ENCODE data around the gene BCKDHA. TPM values are rescaled to one million over a fixed set of nuclear protein-coding genes. Genes with fewer than 3 reads are reported as not detected.

BCKDHA gene
- total RNA-seq, 4 donors from 2014 or later: 80.8 to 115 (median 84.1) TPM

- DNase-seq (no peak), ATAC-seq (no peak)
- no peak overlapping the region for H3K4me3 ChIP-seq
- intact Hi-C loops (cut with DNase I; ENCODE audit: low total_unique reads) (loop anchor here (10.0 kb wide), 1 partner anchor 93 kb away; no protein-coding TSS in a partner anchor), in situ Hi-C loops (cut with MboI; ENCODE audit: low sequenced_read_pairs in 4 of 4) (loop anchor here in 1 of 4 donors (10.0 kb wide), 1 partner anchor 123 kb away; no protein-coding TSS in a partner anchor)
- TF ChIP-seq POLR2A (IDR thresholded peaks at IDR 0.05) (no peak), CTCF (IDR thresholded peaks at IDR 0.05 in 4 of 5, conservative IDR thresholded peaks at IDR 0.05 in 1 of 5) (no peak)
- H3K27me3 ChIP-seq: no peaks in the 10 kb centered on the region
- H3K36me3 ChIP-seq: peaks cover 0 to 18% of the 10 kb centered on the region in 2 donors
- no peak overlapping the region for H3K27ac ChIP-seq
- no peaks in the 10 kb centered on the region for H3K9me3 ChIP-seq
- H3K4me1 ChIP-seq: peaks cover 9 to 13% of the 10 kb centered on the region in 2 donors
These were observed 43.8 kb downstream of the BCKDHA start for GRCh38 chr19:41441321-41441945.

GRCh38 chr19:41442473-41443355, 45.1 kb downstream of the BCKDHA start, which contains the start of gene ERICH4:
TSS of gene ERICH4 (plus strand) at chr19:41443156. CDS start at chr19:41443170, 14 bp downstream.
- Histone ChIP-seq H3K4me3 (no peak within 1 kb of the TSS), H3K27ac (no peak within 1 kb of the TSS), H3K4me1 (peaks cover 9 to 13% of the 10 kb centered on the region in 2 donors), H3K36me3 (peaks cover 0 to 5% of the 10 kb centered on the region in 2 donors), H3K9me3 (no peaks in the 10 kb centered on the region), H3K27me3 (no peaks in the 10 kb centered on the region)
- in situ Hi-C loops (cut with MboI; ENCODE audit: low sequenced_read_pairs in 4 of 4) (loop anchor here in 1 of 4 donors (10.0 kb wide), 1 partner anchor 122 kb away; no protein-coding TSS in a partner anchor), intact Hi-C loops (cut with DNase I; ENCODE audit: low total_unique reads) (loop anchor here (10.0 kb wide), 1 partner anchor 92 kb away; no protein-coding TSS in a partner anchor)
- DNase-seq: no peak
- no peak for ATAC-seq
- no peak for TF ChIP-seq POLR2A (IDR thresholded peaks at IDR 0.05)
- no peak for TF ChIP-seq CTCF (IDR thresholded peaks at IDR 0.05 in 4 of 5, conservative IDR thresholded peaks at IDR 0.05 in 1 of 5)

GRCh38 chr19:41443813-41444455, 46.3 kb downstream of the BCKDHA start:
- Histone ChIP-seq H3K4me1 (peaks cover 4 to 8% of the 10 kb centered on the region in 2 donors), H3K27ac (no peak overlapping the region), H3K27me3 (no peaks in the 10 kb centered on the region), H3K4me3 (no peak overlapping the region), H3K36me3 (no peaks in the 10 kb centered on the region), H3K9me3 (no peaks in the 10 kb centered on the region)
- ATAC-seq (no peak), DNase-seq (no peak)
- intact Hi-C loops (cut with DNase I; ENCODE audit: low total_unique reads): loop anchor here (10.0 kb wide), 1 partner anchor 91 kb away; no protein-coding TSS in a partner anchor
- TF ChIP-seq CTCF (IDR thresholded peaks at IDR 0.05 in 4 of 5, conservative IDR thresholded peaks at IDR 0.05 in 1 of 5) (no peak), POLR2A (IDR thresholded peaks at IDR 0.05) (no peak)
- in situ Hi-C loops (cut with MboI; ENCODE audit: low sequenced_read_pairs in 4 of 4): loop anchor here in 1 of 4 donors (10.0 kb wide), 1 partner anchor 121 kb away; no protein-coding TSS in a partner anchor

GRCh38 chr19:41445575-41445974, 48.0 kb downstream of the BCKDHA start:
- no peaks in the 10 kb centered on the region for H3K27me3 ChIP-seq
- no peak overlapping the region for H3K27ac ChIP-seq
- intact Hi-C loops (cut with DNase I; ENCODE audit: low total_unique reads) (loop anchor here (10.0 kb wide), 1 partner anchor 89 kb away; no protein-coding TSS in a partner anchor), in situ Hi-C loops (cut with MboI; ENCODE audit: low sequenced_read_pairs in 4 of 4) (loop anchor here in 1 of 4 donors (10.0 kb wide), 1 partner anchor 119 kb away; no protein-coding TSS in a partner anchor)
- H3K9me3 ChIP-seq: no peaks in the 10 kb centered on the region
- ATAC-seq (no peak), DNase-seq (no peak)
- TF ChIP-seq POLR2A (IDR thresholded peaks at IDR 0.05): no peak
- TF ChIP-seq CTCF (IDR thresholded peaks at IDR 0.05 in 4 of 5, conservative IDR thresholded peaks at IDR 0.05 in 1 of 5): no peak
- H3K4me1 ChIP-seq: peaks cover 0 to 6% of the 10 kb centered on the region in 2 donors
- no peaks in the 10 kb centered on the region for H3K36me3 ChIP-seq
- H3K4me3 ChIP-seq: no peak overlapping the region

All from gastrocnemius medialis (tissue), 4 donors.